Effector memory CD8-positive, alpha-beta T cell (primary cell): Measurements from ENCODE around the gene IRS1.
A peak's percentile ranks its signal among the peaks of the same experiment; 100 is the strongest.
"Not testable (repeated sequence)": the region's sequence is repeated elsewhere in the genome, so short reads cannot be mapped to it uniquely, and the experiment has no call there.

ENCODE experiments used
- ATAC-seq: fragments of 150-1000 bp; cut with Tn5 transposase; replicated peaks from 2 replicates; pipeline ENCODE4 v1.10.0; 2021; ENCODE audit warnings: mild to moderate bottlenecking, moderate library complexity
- DNase-seq, 3 experiments: peaks; one replicate each; pipeline ENCODE4 v3.0.0; 2021
- H3K27ac Mint-ChIP-seq, 2 donors: one replicate each; pipeline ENCODE4 v1.8.0; 2022; ENCODE audit warnings: mild to moderate bottlenecking in 2 of 2, mixed read lengths in 2 of 2, moderate library complexity in 2 of 2
- H3K27me3 Mint-ChIP-seq, 2 donors: one replicate each; pipeline ENCODE4 v1.8.0; 2022; ENCODE audit warnings: mixed read lengths in 2 of 2
- H3K36me3 Mint-ChIP-seq: one replicate; pipeline ENCODE4 v1.8.0; 2022; ENCODE audit warnings: mild to moderate bottlenecking, moderate library complexity, mixed read lengths; ENCODE audit not compliant: insufficient read depth
- H3K4me1 Mint-ChIP-seq, 2 donors: one replicate each; pipeline ENCODE4 v1.8.0; 2022; ENCODE audit warnings: low read depth in 2 of 2, mixed read lengths in 2 of 2
- H3K4me3 Mint-ChIP-seq, 2 donors: one replicate each; pipeline ENCODE4 v1.8.0; 2022; ENCODE audit warnings: mild to moderate bottlenecking in 2 of 2, mixed read lengths in 2 of 2, moderate library complexity in 2 of 2
- H3K9me3 Mint-ChIP-seq, 2 donors: one replicate each; pipeline ENCODE4 v1.8.0; 2022; ENCODE audit warnings: mixed read lengths in 2 of 2
- total RNA-seq, 9 experiments: gene quantifications; one replicate each; lab custom pipeline; 2026; lab: John Stamatoyannopoulos, UW

IRS1 gene, protein sequence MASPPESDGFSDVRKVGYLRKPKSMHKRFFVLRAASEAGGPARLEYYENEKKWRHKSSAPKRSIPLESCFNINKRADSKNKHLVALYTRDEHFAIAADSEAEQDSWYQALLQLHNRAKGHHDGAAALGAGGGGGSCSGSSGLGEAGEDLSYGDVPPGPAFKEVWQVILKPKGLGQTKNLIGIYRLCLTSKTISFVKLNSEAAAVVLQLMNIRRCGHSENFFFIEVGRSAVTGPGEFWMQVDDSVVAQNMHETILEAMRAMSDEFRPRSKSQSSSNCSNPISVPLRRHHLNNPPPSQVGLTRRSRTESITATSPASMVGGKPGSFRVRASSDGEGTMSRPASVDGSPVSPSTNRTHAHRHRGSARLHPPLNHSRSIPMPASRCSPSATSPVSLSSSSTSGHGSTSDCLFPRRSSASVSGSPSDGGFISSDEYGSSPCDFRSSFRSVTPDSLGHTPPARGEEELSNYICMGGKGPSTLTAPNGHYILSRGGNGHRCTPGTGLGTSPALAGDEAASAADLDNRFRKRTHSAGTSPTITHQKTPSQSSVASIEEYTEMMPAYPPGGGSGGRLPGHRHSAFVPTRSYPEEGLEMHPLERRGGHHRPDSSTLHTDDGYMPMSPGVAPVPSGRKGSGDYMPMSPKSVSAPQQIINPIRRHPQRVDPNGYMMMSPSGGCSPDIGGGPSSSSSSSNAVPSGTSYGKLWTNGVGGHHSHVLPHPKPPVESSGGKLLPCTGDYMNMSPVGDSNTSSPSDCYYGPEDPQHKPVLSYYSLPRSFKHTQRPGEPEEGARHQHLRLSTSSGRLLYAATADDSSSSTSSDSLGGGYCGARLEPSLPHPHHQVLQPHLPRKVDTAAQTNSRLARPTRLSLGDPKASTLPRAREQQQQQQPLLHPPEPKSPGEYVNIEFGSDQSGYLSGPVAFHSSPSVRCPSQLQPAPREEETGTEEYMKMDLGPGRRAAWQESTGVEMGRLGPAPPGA (N-terminal part only)
- 3.2 to 16.0 (median 5.1) reads per million in 9 experiments for total RNA-seq

DNA sequence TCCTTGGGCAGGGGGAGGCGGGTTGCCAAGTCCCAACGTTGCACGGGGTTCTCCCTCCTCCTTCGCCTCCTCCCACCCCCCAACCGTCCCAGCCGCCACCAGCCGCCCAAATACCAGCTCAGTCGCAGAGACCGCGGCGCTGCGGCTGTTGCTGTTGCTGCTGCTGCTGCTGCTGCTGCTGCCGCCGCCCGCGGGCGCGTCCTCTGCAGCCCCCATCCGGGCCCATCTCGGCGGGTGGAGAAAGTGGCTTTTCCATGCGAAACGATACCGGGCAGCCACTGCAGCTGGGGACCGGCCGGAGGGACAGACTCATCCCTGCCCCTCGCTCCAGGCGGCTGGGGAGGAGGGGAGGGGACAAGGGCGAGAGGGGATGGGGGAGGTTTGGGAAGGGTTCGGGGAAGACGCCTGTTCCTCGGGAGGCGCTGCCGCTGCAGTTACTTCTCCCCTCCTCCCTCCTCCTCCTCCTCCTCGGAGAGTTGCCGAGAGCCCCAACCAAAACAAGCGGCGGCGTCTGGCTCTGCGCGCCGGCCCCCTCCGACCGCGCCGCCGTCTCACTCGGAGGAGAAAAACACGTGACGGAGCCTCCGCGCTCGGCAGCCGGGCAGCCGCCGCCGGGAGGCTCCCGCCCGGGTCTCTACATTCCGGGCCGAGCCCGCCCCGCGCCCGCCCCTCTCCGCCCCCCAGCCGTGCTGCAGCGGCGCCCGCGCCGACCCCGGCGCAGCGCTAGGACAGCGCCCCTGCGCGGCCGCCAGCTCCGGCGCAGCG, at the start of gene IRS1:
Gene IRS1 (minus strand): TSS at position 610 of the 765 bp plus-strand sequence. CDS start 1,082 bp downstream, outside the sequence.
- H3K4me1 Mint-ChIP-seq = peaks cover 10 to 17% of the 10 kb centered on the region in 2 donors
- H3K27me3 Mint-ChIP-seq = peaks cover 14 to 23% of the 10 kb centered on the region in 2 donors
- peak within 1 kb of the TSS; percentile 81 to 83 for H3K4me3 Mint-ChIP-seq
- no peaks in the 10 kb centered on the region for H3K36me3 Mint-ChIP-seq
- DNase-seq (peak; percentile 40 to 42 (median 41)), ATAC-seq (peak; percentile 66)
- H3K9me3 Mint-ChIP-seq = no peaks in the 10 kb centered on the region
- peak within 1 kb of the TSS in 1 of 2 donors; percentile 79 for H3K27ac Mint-ChIP-seq

DNA sequence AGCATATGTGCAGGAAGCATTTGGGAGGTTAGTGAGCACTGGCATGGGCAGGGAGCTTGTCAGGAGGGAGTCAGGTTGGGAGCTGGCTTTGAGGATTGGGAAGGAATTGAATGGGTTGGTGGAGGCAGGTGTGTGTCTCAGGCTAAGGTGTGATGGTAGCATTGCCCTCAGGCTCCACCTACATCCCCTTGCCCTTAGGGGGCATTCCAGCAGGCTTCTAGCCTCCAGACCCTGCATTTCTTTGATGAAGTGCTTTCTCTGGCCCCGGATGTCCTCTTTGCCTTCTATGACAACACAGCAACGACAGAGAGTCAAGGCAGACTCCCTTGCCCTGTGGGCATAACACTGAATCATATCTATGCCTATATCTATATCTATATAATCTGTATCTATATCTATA, 49.7 kb upstream of the IRS1 start:
- no peak for DNase-seq
- Mint-ChIP-seq H3K36me3 (no peaks in the 10 kb centered on the region), H3K9me3 (no peaks in the 10 kb centered on the region), H3K4me3 (no peak overlapping the region), H3K27me3 (no peaks in the 10 kb centered on the region), H3K4me1 (peaks cover 0 to 1% of the 10 kb centered on the region in 2 donors), H3K27ac (no peak overlapping the region)
- no peak for ATAC-seq

DNA sequence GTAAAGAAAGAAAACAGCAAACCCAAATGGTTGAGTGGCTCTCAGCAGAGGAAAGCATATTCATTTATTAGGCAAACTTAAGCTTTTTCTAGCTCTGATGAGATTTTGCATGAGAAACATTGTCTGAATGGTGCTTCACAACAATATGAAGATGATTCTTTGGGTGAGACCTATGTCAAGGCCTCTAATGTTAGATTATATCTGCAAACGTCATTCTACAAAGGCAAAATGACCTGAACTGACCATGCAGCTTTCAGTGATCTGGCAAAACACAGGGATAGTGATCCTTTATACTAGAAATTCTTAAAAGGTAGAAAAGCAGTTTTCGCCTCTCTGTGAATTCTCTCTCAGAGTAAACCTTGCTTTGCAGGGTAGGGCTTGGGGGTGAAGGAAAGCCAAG, 47.9 kb upstream of the IRS1 start:
- Mint-ChIP-seq H3K9me3 (no peaks in the 10 kb centered on the region), H3K4me1 (peaks cover 9% of the 10 kb centered on the region in 2 donors), H3K4me3 (no peak overlapping the region), H3K27ac (no peak overlapping the region), H3K27me3 (no peaks in the 10 kb centered on the region), H3K36me3 (no peaks in the 10 kb centered on the region)
- no peak for DNase-seq
- ATAC-seq = no peak

DNA sequence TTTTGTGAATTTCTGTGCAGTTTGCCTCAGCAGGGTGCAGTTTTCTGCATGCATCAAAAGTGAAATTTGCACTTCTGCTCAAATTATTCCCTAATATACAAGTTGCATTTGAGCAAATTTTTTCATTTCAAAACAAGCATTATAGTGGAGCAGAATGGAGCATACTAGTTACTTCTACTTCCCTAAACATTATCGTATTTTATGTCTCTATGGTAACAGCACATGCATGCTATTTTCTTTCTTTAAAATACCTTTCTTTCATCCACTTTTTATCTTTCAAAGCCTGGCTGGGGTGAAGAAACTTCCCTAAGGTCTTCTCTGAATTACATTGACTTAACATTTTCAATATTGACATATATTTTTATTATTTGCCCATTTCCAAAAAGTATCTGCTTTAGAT, 47.5 kb upstream of the IRS1 start:
- H3K27ac Mint-ChIP-seq = no peak overlapping the region
- no peaks in the 10 kb centered on the region for H3K36me3 Mint-ChIP-seq
- H3K9me3 Mint-ChIP-seq = no peaks in the 10 kb centered on the region
- H3K4me1 Mint-ChIP-seq = peaks cover 9% of the 10 kb centered on the region in 2 donors
- no peak for DNase-seq
- no peaks in the 10 kb centered on the region for H3K27me3 Mint-ChIP-seq
- H3K4me3 Mint-ChIP-seq = no peak overlapping the region
- ATAC-seq = no peak

DNA sequence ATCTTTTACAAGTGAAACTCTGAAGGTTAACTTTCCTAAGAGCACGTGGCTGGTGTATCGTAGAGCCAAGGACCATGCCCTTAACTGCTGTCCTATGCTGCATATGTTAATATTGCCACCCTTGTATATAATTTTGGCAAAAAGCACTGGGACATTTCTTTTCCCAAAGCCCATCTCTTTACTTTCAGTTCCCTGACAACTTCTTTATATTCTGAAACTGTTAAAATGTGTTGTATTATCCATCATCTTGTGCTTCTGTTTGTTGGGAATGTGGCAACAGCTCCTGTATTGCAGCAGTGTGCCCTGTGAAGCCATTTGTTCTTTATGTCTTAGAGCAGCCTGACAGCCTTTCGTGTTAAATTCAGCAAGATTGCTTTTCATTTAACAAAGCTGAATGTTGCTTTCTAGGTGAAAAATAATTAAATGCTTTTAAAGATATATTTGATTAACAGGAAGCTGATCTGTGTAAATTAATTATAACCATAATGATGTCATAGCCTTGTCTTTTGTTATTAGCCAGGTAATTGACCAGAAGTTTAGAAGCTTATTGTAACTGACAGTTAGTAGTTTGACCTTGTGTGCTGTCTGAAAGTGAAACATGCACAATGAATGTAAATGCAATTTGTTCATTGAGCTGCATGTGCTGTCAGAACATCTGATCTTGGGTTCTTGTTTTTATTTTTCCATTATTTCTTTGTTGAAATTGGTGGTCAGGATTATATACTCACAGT, 45.9 kb upstream of the IRS1 start:
- no peak overlapping the region for H3K27ac Mint-ChIP-seq
- no peaks in the 10 kb centered on the region for H3K27me3 Mint-ChIP-seq
- DNase-seq (no peak), ATAC-seq (no peak)
- H3K4me1 Mint-ChIP-seq = peaks cover 13 to 15% of the 10 kb centered on the region in 2 donors
- no peaks in the 10 kb centered on the region for H3K9me3 Mint-ChIP-seq
- no peak overlapping the region for H3K4me3 Mint-ChIP-seq
- H3K36me3 Mint-ChIP-seq = peaks cover 3% of the 10 kb centered on the region

DNA sequence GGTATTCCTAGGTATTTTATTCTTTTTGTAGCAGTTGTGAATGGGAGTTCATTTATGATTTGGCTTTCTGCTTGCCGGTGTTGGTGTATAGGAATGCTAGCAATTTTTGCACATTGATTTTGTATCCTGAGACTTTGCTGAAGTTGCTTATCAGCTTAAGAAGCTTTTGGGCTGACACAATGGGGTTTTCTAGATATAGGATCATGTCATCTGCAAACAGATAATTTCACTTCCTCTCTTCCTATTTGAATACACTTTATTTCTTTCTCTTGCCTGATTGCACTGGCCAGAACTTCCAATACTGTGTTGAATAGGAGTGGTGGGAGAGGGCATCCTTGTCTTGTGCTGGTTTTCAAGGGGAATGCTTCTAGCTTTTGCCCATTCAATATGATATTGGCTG, 43.4 kb upstream of the IRS1 start:
- not testable (repeated sequence) for H3K27me3 Mint-ChIP-seq, ATAC-seq, H3K4me3 Mint-ChIP-seq, H3K27ac Mint-ChIP-seq, H3K9me3 Mint-ChIP-seq, H3K36me3 Mint-ChIP-seq, DNase-seq
- H3K4me1 Mint-ChIP-seq = peaks cover 18 to 31% of the 10 kb centered on the region in 2 donors

DNA sequence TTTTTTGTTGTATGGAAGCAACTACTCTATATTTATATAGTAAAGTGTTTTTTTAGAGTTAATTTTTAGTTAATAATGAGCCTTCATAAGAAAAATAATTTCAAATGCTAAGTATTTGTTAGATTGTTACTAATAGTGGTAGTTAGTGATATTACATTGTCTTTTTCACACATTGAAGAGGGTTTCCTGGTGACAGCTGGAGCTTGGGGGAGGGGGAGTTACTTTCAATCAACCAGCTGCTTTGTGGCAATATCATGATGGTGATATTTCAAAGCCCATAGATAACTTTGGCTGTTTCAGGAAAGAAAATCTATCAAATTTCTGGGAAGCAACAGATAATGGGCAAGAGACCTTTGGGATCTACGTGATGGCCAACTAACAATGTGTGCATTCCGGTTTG, 40.3 kb upstream of the IRS1 start:
- peak overlapping the region in 1 of 2 donors; percentile 44 for H3K4me3 Mint-ChIP-seq
- no peak for ATAC-seq
- H3K36me3 Mint-ChIP-seq = peaks cover 28% of the 10 kb centered on the region
- H3K9me3 Mint-ChIP-seq = no peaks in the 10 kb centered on the region
- H3K4me1 Mint-ChIP-seq = peaks cover 33 to 55% of the 10 kb centered on the region in 2 donors
- H3K27ac Mint-ChIP-seq = no peak overlapping the region
- DNase-seq = no peak
- no peaks in the 10 kb centered on the region for H3K27me3 Mint-ChIP-seq

DNA sequence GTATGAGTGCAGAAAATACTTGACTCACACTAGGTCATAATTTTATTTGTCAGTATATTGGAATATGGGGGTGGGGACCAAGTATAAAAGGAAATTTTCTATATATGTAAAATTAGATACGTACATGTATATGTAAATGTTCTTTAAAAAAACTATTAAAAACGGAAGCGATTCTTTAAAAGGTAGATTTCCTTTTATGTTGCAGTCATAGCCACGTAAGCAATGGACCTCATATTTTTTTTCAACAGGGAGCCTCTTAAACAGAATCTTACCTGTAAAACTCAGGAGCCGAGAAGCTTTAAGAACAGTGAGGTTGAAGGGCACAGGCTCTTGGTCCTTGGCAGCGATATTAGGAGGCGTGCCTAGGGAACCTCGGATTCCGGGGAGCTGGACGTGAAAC, 39.5 kb upstream of the IRS1 start:
- no peak for ATAC-seq
- no peaks in the 10 kb centered on the region for H3K9me3 Mint-ChIP-seq
- H3K4me1 Mint-ChIP-seq = peaks cover 34 to 55% of the 10 kb centered on the region in 2 donors
- H3K27me3 Mint-ChIP-seq = no peaks in the 10 kb centered on the region
- peak overlapping the region; percentile 99 for H3K27ac Mint-ChIP-seq
- H3K4me3 Mint-ChIP-seq = peak overlapping the region; percentile 40 to 44
- no peak for DNase-seq
- peaks cover 28% of the 10 kb centered on the region for H3K36me3 Mint-ChIP-seq

DNA sequence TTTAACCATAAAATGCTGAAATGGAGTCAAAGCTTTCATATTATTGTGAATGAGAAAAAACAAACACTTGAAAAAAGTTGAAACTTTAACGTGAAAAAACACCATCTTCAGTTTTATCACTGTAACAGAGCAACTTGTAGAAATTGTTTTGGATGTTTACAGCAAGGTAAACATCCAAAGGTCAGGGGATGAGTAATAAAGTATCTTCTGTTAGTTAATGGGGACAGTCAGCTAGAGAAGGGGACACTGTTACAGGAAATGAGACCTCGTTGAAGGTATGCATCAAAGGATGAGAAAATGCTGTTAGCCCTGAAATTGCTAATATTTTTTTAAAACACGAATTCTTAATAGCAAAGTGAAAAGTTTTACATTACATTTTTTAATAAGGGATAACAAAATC, 39.1 kb upstream of the IRS1 start:
- H3K4me1 Mint-ChIP-seq = peaks cover 32 to 55% of the 10 kb centered on the region in 2 donors
- ATAC-seq (no peak), DNase-seq (no peak)
- peak overlapping the region; percentile 99 for H3K27ac Mint-ChIP-seq
- H3K27me3 Mint-ChIP-seq = no peaks in the 10 kb centered on the region
- peaks cover 28% of the 10 kb centered on the region for H3K36me3 Mint-ChIP-seq
- no peaks in the 10 kb centered on the region for H3K9me3 Mint-ChIP-seq
- peak overlapping the region; percentile 40 to 44 for H3K4me3 Mint-ChIP-seq

DNA sequence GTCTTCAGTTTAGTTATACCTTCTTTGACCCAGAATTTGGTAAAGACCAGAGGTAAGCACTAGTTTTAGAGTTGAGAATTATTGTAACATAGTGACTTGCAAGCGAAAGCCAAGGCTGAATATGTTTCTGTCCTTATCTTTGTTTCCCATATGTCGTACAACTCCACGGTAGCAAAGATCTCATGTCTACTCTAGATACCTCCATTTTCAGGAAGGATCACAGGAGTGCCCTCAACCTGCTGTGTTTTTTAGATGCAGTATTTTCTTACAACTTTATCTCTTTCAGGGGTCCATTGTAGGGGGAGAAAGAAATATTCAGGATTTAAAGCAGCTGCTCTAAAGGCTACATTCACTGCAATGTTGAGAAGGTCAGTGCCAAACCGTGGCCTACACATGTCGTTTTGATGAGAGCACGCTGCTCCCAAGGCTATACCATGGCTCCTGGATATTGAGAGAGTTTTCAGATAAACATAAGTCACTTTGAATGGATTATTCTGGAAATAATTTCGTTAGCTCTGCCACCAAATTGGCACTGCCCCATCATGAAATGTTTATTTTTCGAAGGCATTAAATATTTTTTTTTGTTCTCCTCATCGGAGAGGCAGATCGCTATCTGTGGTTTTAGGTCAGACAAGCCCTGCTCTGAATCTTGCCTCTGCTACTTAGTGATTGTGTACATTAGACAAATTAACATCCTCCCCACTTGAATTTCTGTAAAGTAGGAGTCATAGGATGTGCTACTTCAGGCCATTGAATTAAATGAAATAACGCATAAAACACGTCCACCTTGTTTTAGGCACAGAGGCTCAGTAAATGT, 38.4 kb upstream of the IRS1 start:
- Mint-ChIP-seq H3K36me3 (peaks cover 28% of the 10 kb centered on the region), H3K27me3 (no peaks in the 10 kb centered on the region), H3K9me3 (no peaks in the 10 kb centered on the region), H3K4me1 (peaks cover 28 to 51% of the 10 kb centered on the region in 2 donors), H3K4me3 (peak overlapping the region; percentile 79 to 87), H3K27ac (peak overlapping the region; percentile 99)
- DNase-seq = no peak
- ATAC-seq = no peak

DNA sequence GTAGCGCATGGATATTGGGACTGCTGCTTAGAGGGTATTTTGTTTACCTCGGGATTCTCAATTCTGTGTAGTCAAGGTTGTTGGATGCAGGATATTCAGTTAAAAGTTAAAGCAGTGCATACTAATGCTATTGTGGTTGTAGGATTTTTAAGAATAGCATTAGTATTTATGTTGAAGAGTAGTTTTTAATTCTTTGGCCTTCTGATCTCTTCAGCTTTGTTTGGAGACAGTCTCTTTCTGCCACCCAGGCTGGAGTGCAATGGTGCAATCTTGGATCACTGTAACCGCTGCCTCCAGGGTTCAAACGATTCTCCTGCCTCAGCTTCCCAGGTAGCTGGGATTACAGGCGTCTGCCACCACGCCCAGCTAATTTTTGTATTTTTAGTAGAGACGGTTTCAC, 37.7 kb upstream of the IRS1 start:
- Mint-ChIP-seq H3K4me3 (peak overlapping the region; percentile 79 to 87), H3K4me1 (peaks cover 25 to 46% of the 10 kb centered on the region in 2 donors), H3K36me3 (peaks cover 28% of the 10 kb centered on the region), H3K27ac (peak overlapping the region; percentile 99), H3K27me3 (no peaks in the 10 kb centered on the region), H3K9me3 (no peaks in the 10 kb centered on the region)
- ATAC-seq (no peak), DNase-seq (no peak)

DNA sequence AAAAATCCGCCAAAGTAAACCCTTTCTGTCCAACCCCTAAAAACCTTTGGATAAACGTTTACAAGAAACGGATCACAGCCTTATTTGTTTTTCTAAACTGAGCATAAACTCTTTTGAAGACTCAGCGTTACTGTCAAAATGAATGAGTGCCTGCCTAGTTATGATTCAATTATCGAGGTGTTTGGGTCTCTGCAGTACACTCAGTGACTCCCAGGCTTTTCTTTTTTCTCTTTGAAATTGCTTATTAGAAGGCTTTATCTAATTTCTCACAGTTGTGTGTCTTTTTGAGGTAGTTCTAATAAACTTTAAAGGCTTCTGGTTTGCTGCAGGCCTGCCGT, 36.9 kb upstream of the IRS1 start:
- Mint-ChIP-seq H3K27me3 (no peaks in the 10 kb centered on the region), H3K4me1 (peaks cover 25 to 50% of the 10 kb centered on the region in 2 donors), H3K36me3 (peaks cover 28% of the 10 kb centered on the region), H3K27ac (peak overlapping the region; percentile 99), H3K4me3 (peak overlapping the region; percentile 79 to 87), H3K9me3 (no peaks in the 10 kb centered on the region)
- ATAC-seq (peak; percentile 5), DNase-seq (no peak)
